Iris pigment epithelial cell (primary cell): ENCODE results near the gene PTGFRN.
A peak's percentile ranks its signal among the peaks of the same experiment; 100 is the strongest.
"Not testable (repeated sequence)": the region's sequence is repeated elsewhere in the genome, so short reads cannot be mapped to it uniquely, and the experiment has no call there.

Experiments
- DNase-seq: peaks from one replicate; pipeline ENCODE4 v3.0.0-alpha.2; 2011; ENCODE audit warnings: low read depth

PTGFRN gene

GRCh38 chr1:116971965-116972673 lies 62.4 kb downstream of the PTGFRN start:
- DNase-seq, result no peak

DNA sequence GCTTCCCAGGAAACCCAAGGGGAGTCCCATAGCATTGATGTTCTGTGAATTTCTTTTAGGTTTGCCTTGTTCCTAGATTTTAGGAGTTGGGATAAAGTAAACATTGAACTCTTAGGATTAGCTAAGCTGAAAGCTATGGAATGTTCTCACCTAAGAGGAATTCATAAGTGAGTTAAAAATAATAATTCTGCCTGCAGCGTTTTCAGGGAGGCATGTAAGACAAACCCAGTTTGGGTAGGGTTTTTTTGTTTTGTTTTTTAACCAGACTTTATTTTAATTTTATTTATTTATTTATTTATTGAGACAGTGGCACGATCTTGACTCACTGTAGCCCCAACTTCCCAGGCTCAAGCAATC lies 62.9 kb downstream of the PTGFRN start:
- DNase-seq, result no peak

GRCh38 chr1:116980309-116980708 lies 70.6 kb downstream of the PTGFRN start:
- not testable (repeated sequence) for DNase-seq

GRCh38 chr1:116981521-116982037 lies 71.9 kb downstream of the PTGFRN start:
- DNase-seq, result no peak

GRCh38 chr1:116982319-116983004 lies 72.7 kb downstream of the PTGFRN start:
- DNase-seq, result no peak

- DNase-seq, result no peak
Observed at GRCh38 chr1:116983112-116983511, 73.4 kb downstream of the PTGFRN start.

DNA sequence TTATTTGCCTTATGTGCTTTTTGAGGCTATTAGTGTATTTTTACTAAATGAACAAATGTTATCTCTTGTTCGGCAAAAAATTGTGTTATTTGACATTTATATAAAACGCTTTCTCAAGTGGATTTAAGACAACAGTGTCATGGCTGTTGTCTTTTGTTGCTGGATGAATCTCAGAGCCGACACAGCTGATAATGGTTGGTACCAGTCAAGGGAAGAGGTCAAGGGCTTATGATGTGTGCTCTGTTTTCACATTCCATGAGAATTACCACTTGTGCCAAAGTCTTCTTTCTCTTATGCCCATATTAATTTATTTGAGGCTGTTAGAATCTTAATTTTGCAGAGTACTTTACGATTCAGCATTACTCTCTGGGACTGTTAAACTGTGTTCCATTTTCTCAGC lies 74.0 kb downstream of the PTGFRN start:
- DNase-seq, result no peak

- DNase-seq, result no peak
Observed at GRCh38 chr1:116984406-116985160, 74.9 kb downstream of the PTGFRN start.

GRCh38 chr1:116986421-116987255 lies 76.9 kb downstream of the PTGFRN start:
- DNase-seq, result no peak

- no peak for DNase-seq
Observed at GRCh38 chr1:116987256-116987555, 77.5 kb downstream of the PTGFRN start.

GRCh38 chr1:116988248-116988647 lies 78.5 kb downstream of the PTGFRN start:
- DNase-seq, result no peak

- no peak for DNase-seq
Observed at GRCh38 chr1:116988908-116989307, 79.2 kb downstream of the PTGFRN start.

DNA sequence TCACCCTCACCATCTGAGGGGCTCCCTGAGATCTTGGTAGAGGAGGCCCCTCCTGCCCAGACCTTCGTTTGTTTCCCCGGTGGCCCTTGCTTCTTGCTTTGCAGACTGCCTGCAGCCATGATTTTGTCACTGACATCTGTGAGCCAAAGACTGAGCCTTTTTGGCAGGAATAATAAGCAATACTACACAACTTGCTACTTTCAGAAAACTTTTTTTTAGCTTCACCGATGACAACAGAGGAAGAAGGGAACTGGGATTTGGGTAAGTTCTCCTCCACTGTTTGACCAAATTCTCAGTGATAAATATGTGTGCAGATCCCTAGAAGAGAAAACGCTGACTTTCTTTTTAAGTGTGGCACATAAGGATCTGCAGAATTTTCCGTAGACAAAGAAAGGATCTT lies 80.1 kb downstream of the PTGFRN start:
- DNase-seq, result no peak

- peak; percentile 10 for DNase-seq
Observed at GRCh38 chr1:116990612-116991151, 81.0 kb downstream of the PTGFRN start.

GRCh38 chr1:116991171-116991845 lies 81.6 kb downstream of the PTGFRN start:
- no peak for DNase-seq

DNA sequence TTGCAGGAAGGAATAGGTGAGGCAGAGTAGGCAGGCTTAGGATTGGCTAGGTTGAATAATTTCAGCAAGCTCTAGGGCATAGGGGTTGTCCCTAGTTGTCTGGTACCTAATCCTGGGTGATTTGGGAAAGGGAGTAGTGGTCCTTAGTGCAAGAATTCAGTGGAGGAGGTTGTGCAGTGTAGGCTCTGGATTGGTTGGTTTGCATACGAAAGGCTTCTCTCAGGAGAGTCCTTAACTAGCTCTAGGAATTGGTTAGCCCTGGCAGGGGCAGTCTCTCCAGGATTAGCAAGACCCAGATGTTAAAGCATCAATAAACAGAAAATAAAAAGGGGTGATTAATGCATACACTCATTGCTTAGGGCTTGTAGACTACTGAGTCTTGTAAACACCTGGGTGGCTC lies 82.2 kb downstream of the PTGFRN start:
- no peak for DNase-seq

DNA sequence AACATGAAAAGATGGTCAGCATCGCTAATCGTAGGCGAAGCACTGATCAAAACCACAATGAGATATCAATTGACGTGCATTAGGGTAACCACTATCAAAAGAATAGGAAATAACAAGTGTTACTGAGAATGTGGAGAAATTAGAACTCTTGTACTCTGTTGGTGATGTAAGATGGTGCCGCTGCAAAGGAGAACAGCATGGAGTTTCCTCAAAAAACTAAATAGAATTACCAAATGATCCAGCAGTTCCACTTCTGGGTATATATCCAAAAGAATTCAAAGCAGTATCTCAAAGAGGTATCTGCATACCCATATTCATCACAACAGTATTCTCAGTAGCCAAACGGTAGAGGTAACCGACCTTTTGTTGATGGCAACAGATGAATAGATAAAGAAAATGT lies 83.6 kb downstream of the PTGFRN start:
- DNase-seq, result no peak

- DNase-seq, result no peak
Observed at GRCh38 chr1:116994411-116994810, 84.7 kb downstream of the PTGFRN start.

DNA sequence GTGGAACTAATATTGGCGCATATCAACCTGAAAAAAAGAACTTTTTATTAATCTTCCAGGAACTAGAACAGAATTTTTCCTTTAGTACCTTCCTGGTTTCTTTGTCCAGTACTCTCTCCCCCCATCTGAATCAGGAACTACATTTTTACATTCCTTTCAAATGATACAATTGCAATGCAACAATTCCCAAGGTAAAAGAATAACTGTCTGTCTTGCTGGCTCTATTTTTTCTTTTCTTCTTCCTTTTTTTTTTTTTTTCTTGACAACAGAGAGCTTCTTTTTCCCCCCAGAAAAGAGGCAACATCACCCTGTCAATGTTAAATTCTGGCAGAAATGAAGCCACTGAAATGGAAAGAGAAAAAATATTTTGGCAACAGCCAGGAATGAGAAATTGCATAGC lies 87.3 kb downstream of the PTGFRN start:
- DNase-seq, result peak; percentile 4

GRCh38 chr1:116997636-116998035 lies 87.9 kb downstream of the PTGFRN start:
- DNase-seq, result no peak

DNA sequence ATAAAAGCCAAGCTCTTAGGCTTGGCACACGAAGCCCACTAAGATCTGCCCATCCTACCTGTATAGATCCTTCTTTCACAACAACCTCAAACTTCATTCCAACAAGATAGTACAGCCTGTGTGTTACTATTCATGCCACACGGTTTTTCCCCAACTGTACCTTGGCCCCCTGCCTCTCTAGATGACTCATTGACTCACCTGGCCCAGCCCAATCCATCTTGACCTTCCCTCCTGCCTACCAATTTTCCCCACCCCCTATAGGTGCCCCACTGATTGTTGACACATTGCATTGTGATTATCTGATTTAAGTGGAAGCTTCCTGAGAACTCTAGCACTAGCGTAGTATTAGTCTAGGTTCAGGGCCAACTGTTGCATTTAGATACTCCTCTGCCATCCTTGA lies 89.9 kb downstream of the PTGFRN start:
- no peak for DNase-seq
